B cell (primary cell): ENCODE measurements around the gene MKRN2. TPM values are rescaled to one million over a fixed set of nuclear protein-coding genes. Genes with fewer than 3 reads are reported as not detected.

ENCODE experiments used
- ATAC-seq: fragments of 200-7000 bp; cut with Tn5 transposase; one replicate; pipeline ENCODE4 v1.10.0; 2021; ENCODE audit warnings: low read depth, mild to moderate bottlenecking, moderate number of reproducible peaks, moderate library complexity
- CTCF ChIA-PET: fragments of 350-600 bp; sonication (Branson Sonifier 250); formaldehyde crosslinking; loops from one replicate; lab custom pipeline; 2021; ENCODE audit warnings: antibody characterized with exemption, inconsistent platforms; lab: Charles Lee
- POLR2A ChIA-PET: fragments of 350-600 bp; sonication (Branson Sonifier 250); formaldehyde crosslinking; loops from one replicate; lab custom pipeline; 2021; ENCODE audit warnings: antibody characterized with exemption; lab: Charles Lee
- DNase-seq: peaks from one replicate; pipeline ENCODE4 v3.0.0; 2013
- H2AFZ ChIP-seq: 2 replicates; pipeline ENCODE4 v1.6.1; 2012; ENCODE audit warnings: mild to moderate bottlenecking, low read depth, low read length; ENCODE audit not compliant: insufficient read depth, poor library complexity, severe bottlenecking
- H3K27ac ChIP-seq, 2 donors: 1 replicate in 1 of 2; 2 replicates in 1 of 2; pipeline ENCODE4 v1.5.1; 2012 to 2013; ENCODE audit warnings: low read length in 2 of 2, mild to moderate bottlenecking in 2 of 2, moderate library complexity in 1 of 2
- H3K27me3 ChIP-seq, 4 experiments: fragments of 200-600 bp in 1 of 4; sonication (generic) in 1 of 4; replicated peaks in 1 of 4; 1 replicate in 2 of 4; 2 replicates in 2 of 4; pipeline versions ENCODE4 v1.6.1 to v1.7.0; 2013 to 2016; ENCODE audit warnings: low read length in 3 of 4, mild to moderate bottlenecking in 2 of 4, mixed read lengths in 1 of 4, moderate library complexity in 1 of 4; ENCODE audit not compliant: insufficient read depth in 4 of 4, control insufficient read depth in 3 of 4; ENCODE audit errors: control extremely low read depth in 1 of 4
- H3K36me3 ChIP-seq, 2 experiments: replicated peaks in 1 of 2; 1 replicate in 1 of 2; 2 replicates in 1 of 2; pipeline versions ENCODE4 v1.6.1 to v1.7.1; 2013; ENCODE audit warnings: low read length in 1 of 2; ENCODE audit not compliant: insufficient read depth in 2 of 2, control insufficient read depth in 1 of 2; ENCODE audit errors: control extremely low read depth in 1 of 2, extremely low read depth in 1 of 2
- H3K4me1 ChIP-seq, 2 donors: fragments of 200-600 bp in 1 of 2; sonication (generic) in 1 of 2; 1 replicate in 1 of 2; 2 replicates in 1 of 2; pipeline versions ENCODE4 v1.5.1 to v1.6.1; 2013 to 2017; ENCODE audit warnings: low read length in 2 of 2; ENCODE audit not compliant: control insufficient read depth in 2 of 2, insufficient read depth in 2 of 2
- H3K4me2 ChIP-seq: replicated peaks from 2 replicates; pipeline ENCODE3; 2012; ENCODE audit warnings: mild to moderate bottlenecking, low read depth, low read length; ENCODE audit not compliant: poor library complexity, severe bottlenecking
- H3K4me3 ChIP-seq, 5 experiments: fragments of 200-600 bp in 1 of 5; sonication (generic) in 1 of 5; 1 replicate in 3 of 5; 2 replicates in 2 of 5; pipeline versions ENCODE4 v1.5.1 to v1.7.0; 2011 to 2016; ENCODE audit warnings: low read length in 4 of 5, mild to moderate bottlenecking in 4 of 5, low read depth in 2 of 5, control low read depth in 1 of 5, moderate library complexity in 1 of 5; ENCODE audit not compliant: insufficient read depth in 1 of 5; ENCODE audit errors: control extremely low read depth in 1 of 5, extremely low read depth in 1 of 5
- H3K79me2 ChIP-seq: fragments of 200-600 bp; sonication (generic); one replicate; pipeline ENCODE4 v1.6.0; 2016; ENCODE audit warnings: low read length; ENCODE audit not compliant: control insufficient read depth, insufficient read depth
- H3K9ac ChIP-seq: fragments of 200-600 bp; sonication (generic); 2 replicates; pipeline ENCODE4 v1.6.1; 2017; ENCODE audit warnings: mild to moderate bottlenecking, low read length, moderate library complexity
- H3K9me3 ChIP-seq, 3 donors: one replicate each; pipeline versions ENCODE4 v1.6.1 to v1.7.1; 2013; ENCODE audit warnings: low read length in 2 of 3; ENCODE audit not compliant: control insufficient read depth in 2 of 3, insufficient read depth in 1 of 3; ENCODE audit errors: control extremely low read depth in 1 of 3
- H4K20me1 ChIP-seq: 2 replicates; pipeline ENCODE4 v1.6.0; 2012; ENCODE audit warnings: mild to moderate bottlenecking, low read length; ENCODE audit not compliant: insufficient read depth, control insufficient read depth, poor library complexity, severe bottlenecking
- H3K27ac Mint-ChIP-seq: one replicate; pipeline ENCODE4 v1.8.0; 2021; ENCODE audit warnings: mixed read lengths
- H3K27me3 Mint-ChIP-seq: one replicate; pipeline ENCODE4 v1.8.0; 2021; ENCODE audit warnings: mixed read lengths
- H3K4me1 Mint-ChIP-seq: one replicate; pipeline ENCODE4 v1.8.0; 2021; ENCODE audit warnings: mixed read lengths
- H3K4me3 Mint-ChIP-seq: one replicate; pipeline ENCODE4 v1.8.0; 2021; ENCODE audit warnings: mixed read lengths
- H3K9me3 Mint-ChIP-seq: one replicate; pipeline ENCODE4 v1.8.0; 2022; ENCODE audit warnings: mixed read lengths; ENCODE audit not compliant: insufficient read depth
- EZH2 ChIP-seq: IDR thresholded peaks from 2 replicates; pipeline ENCODE4 v1.6.1; 2012; ENCODE audit warnings: borderline replicate concordance, low read depth, mild to moderate bottlenecking, moderate library complexity, low read length; ENCODE audit not compliant: insufficient read depth, poor library complexity, severe bottlenecking
- WGBS: methylation state at CpG from one replicate; pipeline ENCODE4 v1.1.5; 2013; ENCODE audit warnings: missing lambda C conversion rate; ENCODE audit not compliant: insufficient coverage; 5-methylcytosine and 5-hydroxymethylcytosine counted together
- intact Hi-C: fragments of 100-400 bp; cut with micrococcal nuclease; formaldehyde crosslinking; loops from one replicate; pipeline ENCODE4 v1.10.0; 2022
- polyA plus RNA-seq: library from polyadenylated mRNA; depleted of rRNA; stranded (reverse); fragments of >200 nt; gene quantifications from 2 replicates; pipeline ENCODE4 v1.2.3, GENCODE V29; 2012
- total RNA-seq, 2 donors: library from RNA; stranded (reverse); fragments of 120-200 nt in 1 of 2; gene quantifications; 1 replicate in 1 of 2; 2 replicates in 1 of 2; pipeline versions ENCODE4 v1.2.3 to v1.2.4, GENCODE V29; 2013 to 2022
- TF ChIP-seq, protein P1 (sequence below): fragments of 200-600 bp; IDR thresholded peaks from one replicate; pipeline ENCODE4 v1.8.0; 2022; ENCODE audit warnings: antibody characterized with exemption, mild to moderate bottlenecking

The MKRN2 gene
- total and polyA plus RNA-seq, 2 donors (not counting 1 experiment from before 2014, with no cell fraction given) = 21.5 to 25.9 TPM

GRCh38 chr3:12578742-12579141 lies 21.9 kb downstream of the MKRN2 start:
- POLR2A ChIA-PET = interaction anchor here (0.6 kb wide), 1 partner anchor 410 kb away, joined by 3 read pairs; no protein-coding TSS in a partner anchor
- H3K4me1 ChIP-seq = peaks cover 3 to 6% of the 10 kb centered on the region in 2 donors

GRCh38 chr3:12579456-12579855 lies 22.6 kb downstream of the MKRN2 start:
- H3K9ac ChIP-seq = no peak overlapping the region
- no peaks in the 10 kb centered on the region for H4K20me1 ChIP-seq
- Mint-ChIP-seq H3K4me1 (peaks cover 5% of the 10 kb centered on the region), H3K4me3 (no peak overlapping the region), H3K27me3 (no peaks in the 10 kb centered on the region), H3K9me3 (peaks cover 3% of the 10 kb centered on the region), H3K27ac (peak overlapping the region; percentile 53)
- no peak overlapping the region for H3K4me2 ChIP-seq
- ATAC-seq = no peak
- intact Hi-C loops = no loop called here
- CTCF ChIA-PET = interaction anchor here (1.5 kb wide), 1 partner anchor 21 kb away, joined by 5 read pairs; no protein-coding TSS in a partner anchor
- H3K36me3 ChIP-seq = peaks cover 24 to 82% of the 10 kb centered on the region in 2 experiments
- no peaks in the 10 kb centered on the region for H3K79me2 ChIP-seq
- TF ChIP-seq EZH2 = no peak
- TF ChIP-seq, protein P1, sequence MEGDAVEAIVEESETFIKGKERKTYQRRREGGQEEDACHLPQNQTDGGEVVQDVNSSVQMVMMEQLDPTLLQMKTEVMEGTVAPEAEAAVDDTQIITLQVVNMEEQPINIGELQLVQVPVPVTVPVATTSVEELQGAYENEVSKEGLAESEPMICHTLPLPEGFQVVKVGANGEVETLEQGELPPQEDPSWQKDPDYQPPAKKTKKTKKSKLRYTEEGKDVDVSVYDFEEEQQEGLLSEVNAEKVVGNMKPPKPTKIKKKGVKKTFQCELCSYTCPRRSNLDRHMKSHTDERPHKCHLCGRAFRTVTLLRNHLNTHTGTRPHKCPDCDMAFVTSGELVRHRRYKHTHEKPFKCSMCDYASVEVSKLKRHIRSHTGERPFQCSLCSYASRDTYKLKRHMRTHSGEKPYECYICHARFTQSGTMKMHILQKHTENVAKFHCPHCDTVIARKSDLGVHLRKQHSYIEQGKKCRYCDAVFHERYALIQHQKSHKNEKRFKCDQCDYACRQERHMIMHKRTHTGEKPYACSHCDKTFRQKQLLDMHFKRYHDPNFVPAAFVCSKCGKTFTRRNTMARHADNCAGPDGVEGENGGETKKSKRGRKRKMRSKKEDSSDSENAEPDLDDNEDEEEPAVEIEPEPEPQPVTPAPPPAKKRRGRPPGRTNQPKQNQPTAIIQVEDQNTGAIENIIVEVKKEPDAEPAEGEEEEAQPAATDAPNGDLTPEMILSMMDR = no peak
- no peak overlapping the region for H3K4me3 ChIP-seq
- WGBS = 50% methylated on average over 2 of the region's 3 CpGs
- peak overlapping the region in 1 of 2 donors; percentile 48 for H3K27ac ChIP-seq
- H3K9me3 ChIP-seq = peaks cover 0 to 3% (median 0%) of the 10 kb centered on the region in 3 donors
- POLR2A ChIA-PET = no interaction called here
- H2AFZ ChIP-seq = no peak overlapping the region
- H3K4me1 ChIP-seq = peaks cover 3 to 6% of the 10 kb centered on the region in 2 donors
- no peak for DNase-seq
- H3K27me3 ChIP-seq = no peaks in the 10 kb centered on the region

More at GRCh38 chr3:12578742-12579141, 21.9 kb downstream of the MKRN2 start:
- CTCF ChIA-PET = interaction anchor here (0.9 to 1.5 kb wide), 3 partner anchors 12 to 25 kb away, joined by 3 to 5 read pairs (median 4); no protein-coding TSS in a partner anchor
- peaks cover 26 to 82% of the 10 kb centered on the region in 2 experiments for H3K36me3 ChIP-seq
- no peak for ATAC-seq
- no peak overlapping the region for H3K4me3 ChIP-seq
- no peak overlapping the region for H3K4me2 ChIP-seq
- Mint-ChIP-seq H3K4me1 (peaks cover 5% of the 10 kb centered on the region), H3K9me3 (peaks cover 3% of the 10 kb centered on the region), H3K27me3 (no peaks in the 10 kb centered on the region), H3K27ac (no peak overlapping the region), H3K4me3 (no peak overlapping the region)
- no peak overlapping the region for H2AFZ ChIP-seq
- H3K27ac ChIP-seq = no peak overlapping the region
- TF ChIP-seq, protein P1 = no peak
- TF ChIP-seq EZH2 = no peak
- no CpG with 5 or more reads among the region's 2 CpGs for WGBS
- no peaks in the 10 kb centered on the region for H4K20me1 ChIP-seq
- DNase-seq = no peak
- no peaks in the 10 kb centered on the region for H3K79me2 ChIP-seq
- intact Hi-C loops = no loop called here
- H3K9me3 ChIP-seq = peaks cover 0 to 3% (median 0%) of the 10 kb centered on the region in 3 donors
- H3K27me3 ChIP-seq = no peaks in the 10 kb centered on the region
- no peak overlapping the region for H3K9ac ChIP-seq
